Endothelial cell of umbilical vein (primary cell): Measurements from ENCODE around the gene FPR1. TPM values are rescaled to one million over a fixed set of nuclear protein-coding genes. Genes with fewer than 3 reads are reported as not detected.

Source experiments
- BruUV-seq: library from RNA; stranded (reverse); fragments of 400-500 nt; replicated peaks from 2 replicates; lab custom pipeline; 2021; lab: Mats Ljungman, UMichigan
- CTCF ChIA-PET: fragments of 300-600, 350-600 bp; sonication (Branson Sonifier 250); formaldehyde crosslinking; loops from one replicate; lab custom pipeline; 2021; ENCODE audit warnings: antibody characterized with exemption, inconsistent platforms; lab: Charles Lee
- POLR2A ChIA-PET: fragments of 300-600, 350-600 bp; sonication (Branson Sonifier 250); formaldehyde crosslinking; loops from one replicate; lab custom pipeline; 2021; ENCODE audit warnings: antibody characterized with exemption, inconsistent platforms; lab: Charles Lee
- DNase-seq: peaks from one replicate; pipeline ENCODE4 v3.0.0-alpha.2; 2011; ENCODE audit warnings: low read depth, low spot score
- FAIRE-seq: peaks from 2 replicates; lab custom pipeline; 2011; peaks lifted over from hg19 to GRCh38; lab: Jason Lieb, UNC
- H2AFZ ChIP-seq: 2 replicates; pipeline ENCODE4 v1.6.0; 2012; ENCODE audit warnings: low read depth, low read length, control low read depth, inconsistent platforms
- H3K27ac ChIP-seq: 2 replicates; pipeline ENCODE4 v1.5.1; 2011; ENCODE audit warnings: low read depth, mild to moderate bottlenecking, control low read depth, low read length, moderate library complexity; ENCODE audit not compliant: insufficient read depth
- H3K27me3 ChIP-seq, 2 experiments: 2 replicates each; pipeline versions ENCODE4 v1.6.0 to v1.6.1; 2011; ENCODE audit warnings: low read length in 2 of 2, mixed read lengths in 1 of 2; ENCODE audit not compliant: control insufficient read depth in 2 of 2, insufficient read depth in 2 of 2
- H3K36me3 ChIP-seq, 2 experiments: 2 replicates in 1 of 2; 3 replicates in 1 of 2; pipeline ENCODE4 v1.5.1; 2011; ENCODE audit warnings: low read length in 2 of 2, mild to moderate bottlenecking in 1 of 2, moderate library complexity in 1 of 2; ENCODE audit not compliant: control insufficient read depth in 2 of 2, insufficient read depth in 2 of 2; ENCODE audit errors: extremely low read depth in 1 of 2
- H3K4me1 ChIP-seq: 3 replicates; pipeline ENCODE4 v1.5.1; 2011; ENCODE audit warnings: mild to moderate bottlenecking, low read length; ENCODE audit not compliant: control insufficient read depth, insufficient read depth; ENCODE audit errors: extremely low read depth
- H3K4me2 ChIP-seq: 2 replicates; pipeline ENCODE4 v1.6.1; 2011; ENCODE audit warnings: low read length, control low read depth, mixed read lengths; ENCODE audit not compliant: insufficient read depth
- H3K4me3 ChIP-seq, 3 experiments: fragments of 200-600 bp in 1 of 3; sonication (generic), shearing (Covaris generic) in 1 of 3; replicated peaks in 1 of 3; 2 replicates each; pipeline ENCODE4 v1.5.1; 2011 to 2016; ENCODE audit warnings: control low read depth in 3 of 3, low read length in 3 of 3, mild to moderate bottlenecking in 2 of 3, inconsistent platforms in 1 of 3, low read depth in 1 of 3, moderate library complexity in 1 of 3; ENCODE audit not compliant: insufficient read depth in 1 of 3
- H3K79me2 ChIP-seq: 2 replicates; pipeline ENCODE4 v1.6.0; 2012; ENCODE audit warnings: low read length, inconsistent platforms; ENCODE audit not compliant: control insufficient read depth, insufficient read depth
- H3K9ac ChIP-seq: replicated peaks from 2 replicates; pipeline ENCODE3; 2011; ENCODE audit warnings: low read length, control low read depth; ENCODE audit not compliant: insufficient read depth; ENCODE audit errors: extremely low read depth
- H3K9me1 ChIP-seq: replicated peaks from 3 replicates; pipeline ENCODE4 v1.6.0; 2011; ENCODE audit warnings: mild to moderate bottlenecking, low read length; ENCODE audit not compliant: control insufficient read depth, insufficient read depth; ENCODE audit errors: extremely low read depth
- H3K9me3 ChIP-seq: replicated peaks from 2 replicates; pipeline ENCODE4 v1.5.1; 2012; ENCODE audit warnings: low read length, inconsistent platforms; ENCODE audit not compliant: control insufficient read depth, insufficient read depth
- H4K20me1 ChIP-seq: replicated peaks from 2 replicates; pipeline ENCODE3; 2011; ENCODE audit warnings: mild to moderate bottlenecking, low read length; ENCODE audit not compliant: control insufficient read depth, insufficient read depth; ENCODE audit errors: extremely low read depth
- EZH2 ChIP-seq: IDR thresholded peaks from 2 replicates; pipeline ENCODE4 v1.6.1; 2012; ENCODE audit warnings: borderline replicate concordance, low read depth, mild to moderate bottlenecking, moderate library complexity, low read length, inconsistent platforms; ENCODE audit not compliant: severe bottlenecking
- FOS ChIP-seq: IDR thresholded peaks from 2 replicates; pipeline ENCODE4 v1.6.1; 2011; ENCODE audit warnings: mild to moderate bottlenecking, low read length, moderate library complexity, borderline replicate concordance; ENCODE audit not compliant: insufficient read depth
- GATA2 ChIP-seq: IDR thresholded peaks from 2 replicates; pipeline ENCODE4 v1.7.0; 2011; ENCODE audit warnings: low read depth, mild to moderate bottlenecking, moderate library complexity, mixed read lengths, low read length; ENCODE audit not compliant: insufficient read length, insufficient read depth
- JUN ChIP-seq: IDR thresholded peaks from 2 replicates; pipeline ENCODE4 v1.6.1; 2011; ENCODE audit warnings: borderline replicate concordance, low read depth; ENCODE audit not compliant: insufficient read length, insufficient read depth
- MYC ChIP-seq: IDR thresholded peaks from one replicate; pipeline ENCODE4 v1.6.1; 2011; ENCODE audit warnings: mild to moderate bottlenecking, low read depth, low read length
- POLR2A ChIP-seq: IDR thresholded peaks from 2 replicates; pipeline ENCODE4 v1.6.1; 2012; ENCODE audit warnings: low read depth, mild to moderate bottlenecking, control low read depth, low read length
- POLR2AphosphoS5 ChIP-seq: IDR thresholded peaks from 2 replicates; pipeline ENCODE4 v1.6.1; 2012; ENCODE audit warnings: low read depth, mild to moderate bottlenecking, control low read depth, low read length, moderate library complexity; ENCODE audit not compliant: insufficient read depth
- dilution Hi-C: fragments of 300-500 bp; cut with MboI; formaldehyde crosslinking; loops from one replicate; pipeline ENCODE4 v1.15.0; 2019; ENCODE audit warnings: low sequenced_read_pairs; ENCODE audit not compliant: extremely low pct_ligation_motif_present
- intact Hi-C: fragments of 100-400 bp; cut with micrococcal nuclease; formaldehyde crosslinking; loops from one replicate; pipeline ENCODE4 v1.10.0; 2022
- polyA plus RNA-seq, 4 experiments: library from polyadenylated mRNA; depleted of rRNA in 3 of 4; stranded (reverse) in 3 of 4; unstranded in 1 of 4; fragments of >200 nt; gene quantifications; 2 replicates each; pipeline versions ENCODE4 v1.2.1 to v1.2.3, GENCODE V29; 2011 to 2012; ENCODE audit warnings: missing spikeins in 1 of 4
- total RNA-seq: library from RNA; stranded (reverse); gene quantifications from 2 replicates; pipeline ENCODE4 v1.2.3, GENCODE V29; 2021
- TF ChIP-seq, protein P1 (sequence below), 2 donors: IDR thresholded peaks; 1 replicate in 1 of 2; 2 replicates in 1 of 2; pipeline ENCODE4 v1.5.1; 2011; ENCODE audit warnings: low read length in 2 of 2, mild to moderate bottlenecking in 2 of 2, moderate library complexity in 2 of 2, control low read depth in 1 of 2, inconsistent platforms in 1 of 2, low read depth in 1 of 2; ENCODE audit not compliant: insufficient read depth in 1 of 2; ENCODE audit errors: extremely low read depth in 1 of 2
- TF ChIP-seq, protein P2 (sequence below): IDR thresholded peaks from 2 replicates; pipeline ENCODE4 v1.6.1; 2011; ENCODE audit not compliant: insufficient read depth, insufficient read length

FPR1 gene
- total and polyA plus RNA-seq, 2 donors (not counting 3 experiments of a cell fraction or from before 2014, with no cell fraction given): not detected

DNA sequence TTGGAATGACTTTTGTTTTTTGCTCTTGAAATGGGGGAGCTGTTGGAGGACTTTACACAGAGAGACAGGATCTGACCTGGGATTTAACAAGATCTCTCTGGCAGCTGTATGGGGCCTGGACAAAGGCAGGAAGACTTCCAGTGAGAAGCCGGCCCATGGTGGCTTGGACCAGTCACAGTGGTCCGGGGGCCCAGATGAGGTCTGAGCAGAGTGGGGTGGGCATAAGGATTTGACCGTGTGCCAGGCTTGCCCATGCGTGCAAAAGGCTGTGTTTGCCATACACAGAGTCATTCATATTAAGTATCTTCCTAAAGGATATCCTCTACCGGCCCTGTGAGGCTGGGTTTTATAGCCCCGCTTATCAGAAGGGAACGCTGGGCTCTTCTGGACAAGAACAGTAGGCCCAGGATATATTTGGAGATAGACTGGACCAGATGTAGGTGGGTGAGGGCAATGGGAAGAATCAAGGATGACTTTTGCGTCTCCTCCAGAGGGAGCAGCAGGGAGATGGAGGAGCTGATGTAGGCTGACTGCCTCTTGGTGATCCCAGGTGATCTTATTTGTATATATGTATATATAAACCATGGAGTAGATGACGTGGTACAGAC is 54.4 kb downstream of the FPR1 start:
- BruUV-seq: no TSS peak
- H3K27me3 ChIP-seq: no peaks in the 10 kb centered on the region
- ChIA-PET POLR2A (interaction anchor here (0.5 kb wide), 1 partner anchor 12 kb away, joined by 6 read pairs; no protein-coding TSS in a partner anchor), CTCF (no interaction called here)
- no peak overlapping the region for H3K9ac ChIP-seq
- intact Hi-C loops: no loop called here
- DNase-seq (no peak), FAIRE-seq (no peak)
- peaks cover under 1% of the 10 kb centered on the region for H3K4me1 ChIP-seq
- no peak overlapping the region for H3K4me3 ChIP-seq
- dilution Hi-C loops: no loop called here
- no peak overlapping the region for H2AFZ ChIP-seq
- H3K4me2 ChIP-seq: no peak overlapping the region
- H4K20me1 ChIP-seq: peaks cover 5% of the 10 kb centered on the region
- peaks cover 47% of the 10 kb centered on the region for H3K79me2 ChIP-seq
- H3K9me3 ChIP-seq: no peaks in the 10 kb centered on the region
- no peak overlapping the region for H3K27ac ChIP-seq
- H3K9me1 ChIP-seq: no peaks in the 10 kb centered on the region
- H3K36me3 ChIP-seq: peaks cover 24 to 49% of the 10 kb centered on the region in 2 experiments
- TF ChIP-seq GATA2 (no peak), JUN (no peak), EZH2 (no peak), POLR2A (no peak), FOS (no peak), MYC (no peak), POLR2AphosphoS5 (no peak)
- TF ChIP-seq, protein P1, sequence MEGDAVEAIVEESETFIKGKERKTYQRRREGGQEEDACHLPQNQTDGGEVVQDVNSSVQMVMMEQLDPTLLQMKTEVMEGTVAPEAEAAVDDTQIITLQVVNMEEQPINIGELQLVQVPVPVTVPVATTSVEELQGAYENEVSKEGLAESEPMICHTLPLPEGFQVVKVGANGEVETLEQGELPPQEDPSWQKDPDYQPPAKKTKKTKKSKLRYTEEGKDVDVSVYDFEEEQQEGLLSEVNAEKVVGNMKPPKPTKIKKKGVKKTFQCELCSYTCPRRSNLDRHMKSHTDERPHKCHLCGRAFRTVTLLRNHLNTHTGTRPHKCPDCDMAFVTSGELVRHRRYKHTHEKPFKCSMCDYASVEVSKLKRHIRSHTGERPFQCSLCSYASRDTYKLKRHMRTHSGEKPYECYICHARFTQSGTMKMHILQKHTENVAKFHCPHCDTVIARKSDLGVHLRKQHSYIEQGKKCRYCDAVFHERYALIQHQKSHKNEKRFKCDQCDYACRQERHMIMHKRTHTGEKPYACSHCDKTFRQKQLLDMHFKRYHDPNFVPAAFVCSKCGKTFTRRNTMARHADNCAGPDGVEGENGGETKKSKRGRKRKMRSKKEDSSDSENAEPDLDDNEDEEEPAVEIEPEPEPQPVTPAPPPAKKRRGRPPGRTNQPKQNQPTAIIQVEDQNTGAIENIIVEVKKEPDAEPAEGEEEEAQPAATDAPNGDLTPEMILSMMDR (IDR thresholded peaks at IDR 0.05; ENCODE audit: extremely low read depth in 1 of 2, insufficient read depth in 1 of 2, low read depth in 1 of 2, low read length in 2 of 2): no peak
- TF ChIP-seq, protein P2, sequence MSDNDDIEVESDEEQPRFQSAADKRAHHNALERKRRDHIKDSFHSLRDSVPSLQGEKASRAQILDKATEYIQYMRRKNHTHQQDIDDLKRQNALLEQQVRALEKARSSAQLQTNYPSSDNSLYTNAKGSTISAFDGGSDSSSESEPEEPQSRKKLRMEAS: no peak
